DMS53 treated with DMSO at 0.1 percent for 48 hours (cell line): ENCODE data around the gene CTNND2.

ENCODE experiments used
- DNase-seq: peaks from one replicate; lab custom pipeline; 2025; ENCODE audit not compliant: unreplicated experiment; lab: John Stamatoyannopoulos, UW

The CTNND2 gene

GRCh38 chr5:11790201-11790600 lies 114.0 kb downstream of the CTNND2 start:
- no peak for DNase-seq

- no peak for DNase-seq
Observed at GRCh38 chr5:11785771-11786352, 118.4 kb downstream of the CTNND2 start.

GRCh38 chr5:11780641-11781345 lies 123.5 kb downstream of the CTNND2 start:
- no peak for DNase-seq

DNA sequence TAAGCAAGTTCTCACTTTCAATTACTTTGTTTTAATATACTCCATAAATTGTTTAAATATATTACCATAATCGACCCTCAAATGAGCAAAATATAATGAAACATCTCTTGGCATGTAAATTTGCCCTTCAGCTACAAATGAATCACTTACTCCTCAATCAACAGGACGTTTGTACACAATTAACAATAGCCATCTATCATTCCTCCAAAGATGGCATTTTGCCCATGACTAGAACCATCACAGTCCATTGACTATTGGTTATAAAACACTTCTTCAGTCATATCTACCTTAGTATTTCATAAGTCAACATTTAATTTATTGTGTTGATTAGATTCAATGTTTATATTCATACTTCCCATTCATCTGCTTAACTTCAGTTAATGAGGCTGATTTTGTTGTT lies 127.2 kb downstream of the CTNND2 start:
- no peak for DNase-seq

DNA sequence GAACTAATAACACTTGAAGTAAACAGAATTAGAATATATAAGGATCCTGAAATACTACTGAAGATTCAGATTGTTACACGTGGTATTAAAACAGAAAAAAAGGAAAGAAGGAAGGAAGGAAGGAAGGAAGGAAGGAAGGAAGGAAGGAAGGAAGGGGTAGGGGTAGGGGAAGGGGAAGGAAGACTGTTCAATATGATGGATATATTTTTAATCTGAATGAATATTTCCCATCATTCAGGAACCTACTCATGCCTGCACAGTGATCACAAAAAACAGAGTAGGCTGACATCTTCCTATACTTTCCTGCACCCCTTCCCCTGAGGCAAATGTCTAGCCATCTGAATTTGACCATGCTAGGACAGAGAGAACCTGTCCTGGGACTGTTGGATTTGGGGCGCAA lies 133.9 kb downstream of the CTNND2 start:
- DNase-seq = no peak

DNA sequence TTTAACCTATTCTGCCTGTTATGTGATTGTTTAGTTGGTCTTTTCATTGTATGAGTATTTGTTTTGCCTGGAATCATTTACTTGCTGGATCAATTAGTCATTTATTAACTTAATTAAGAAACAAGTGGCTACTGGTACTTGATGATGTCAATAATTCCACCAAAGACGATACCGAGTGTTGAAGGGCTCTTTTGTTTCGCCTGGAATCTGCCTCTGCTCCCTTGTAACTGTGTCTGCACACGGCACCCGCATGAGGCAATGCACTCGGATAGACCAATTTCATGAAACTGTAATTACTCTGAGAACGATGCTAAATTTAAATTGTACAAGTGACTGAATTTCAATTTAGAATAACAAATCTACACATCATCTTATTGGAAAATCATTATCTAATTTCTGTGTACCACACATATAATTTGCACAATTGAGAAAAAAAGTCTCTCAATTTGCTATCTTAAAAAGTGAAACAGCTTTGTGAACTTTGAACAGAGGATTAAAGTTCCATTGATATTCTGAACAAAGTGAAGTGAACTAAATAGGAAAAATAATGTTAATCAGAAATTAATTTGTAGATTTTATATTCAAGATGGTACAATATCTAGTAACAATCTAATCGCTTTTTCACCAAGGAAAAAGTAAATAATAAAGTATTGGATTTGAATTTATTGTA lies 143.2 kb downstream of the CTNND2 start:
- no peak for DNase-seq

GRCh38 chr5:11758321-11758720 lies 145.9 kb downstream of the CTNND2 start:
- DNase-seq = no peak

- no peak for DNase-seq
Observed at GRCh38 chr5:11757661-11758060, 146.6 kb downstream of the CTNND2 start.

DNA sequence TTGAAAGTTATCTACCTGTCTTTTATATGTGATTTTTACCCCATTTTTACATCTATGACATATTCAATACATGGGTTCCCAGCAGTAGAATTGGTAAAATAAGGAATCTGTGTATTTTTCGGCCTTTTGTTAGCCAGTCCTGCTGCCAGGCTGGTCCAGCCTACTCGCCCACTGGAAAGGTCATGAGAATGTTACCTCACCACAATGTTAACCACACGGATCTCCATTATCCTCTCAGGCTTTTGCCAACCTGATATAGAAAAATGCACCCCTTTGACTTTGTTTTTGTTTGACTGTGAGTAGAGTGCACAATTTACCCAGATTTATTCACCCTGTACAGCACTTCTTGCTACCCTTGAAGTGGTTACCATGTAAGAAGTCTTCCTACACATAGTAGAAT lies 167.2 kb downstream of the CTNND2 start:
- DNase-seq = no peak

DNA sequence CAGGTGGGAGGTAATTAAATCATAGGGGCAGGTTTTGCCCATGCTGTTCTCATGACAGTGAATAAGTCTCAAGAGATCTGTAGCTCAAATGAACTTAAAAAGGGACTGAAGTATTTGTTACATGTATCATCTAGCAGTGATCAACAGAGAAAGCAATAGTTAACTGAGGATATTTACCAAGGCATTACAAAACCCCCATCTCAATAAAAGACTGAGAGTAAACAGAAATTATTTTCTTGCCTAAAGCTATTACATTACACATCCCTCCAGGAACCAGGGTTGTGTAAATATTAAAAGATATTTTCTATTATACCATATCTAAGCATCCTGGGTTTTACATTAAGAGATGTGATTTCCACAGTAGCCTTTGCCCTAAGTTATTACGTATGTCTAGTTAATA lies 169.9 kb downstream of the CTNND2 start:
- no peak for DNase-seq

GRCh38 chr5:11733840-11734192 lies 170.4 kb downstream of the CTNND2 start:
- DNase-seq = peak; percentile 39

DNA sequence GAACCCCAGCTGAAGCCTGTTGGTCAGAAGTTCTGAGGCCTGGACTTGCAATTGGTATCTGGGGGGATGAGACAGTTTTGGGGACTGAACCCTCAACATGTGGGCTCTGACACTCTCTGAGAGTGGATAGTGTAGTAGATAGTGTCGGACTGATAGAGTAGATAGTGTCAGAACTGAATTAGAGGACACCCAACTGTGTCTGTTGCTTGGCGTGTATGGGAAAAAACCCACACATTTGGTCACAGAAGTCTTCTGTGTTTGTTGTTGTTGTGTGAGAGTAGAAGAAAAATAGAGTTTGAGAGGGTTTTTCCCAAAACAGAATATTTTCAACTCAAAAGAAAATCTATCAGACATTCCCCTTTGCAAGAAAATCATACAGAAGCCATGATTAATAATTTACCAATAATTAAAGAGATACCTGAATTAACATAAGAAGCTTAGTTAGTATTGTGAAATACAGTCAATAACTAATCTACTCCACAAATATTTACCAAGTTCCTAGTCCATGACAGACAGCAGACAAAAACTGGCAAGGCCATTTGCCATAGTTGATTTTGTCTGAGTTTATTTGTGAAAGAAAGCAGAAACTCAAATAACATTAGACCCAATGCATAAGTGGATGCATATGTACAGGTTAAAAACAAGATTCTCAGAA lies 170.9 kb downstream of the CTNND2 start:
- DNase-seq = peak; percentile 43

GRCh38 chr5:11724940-11725339 lies 179.3 kb downstream of the CTNND2 start:
- DNase-seq = peak; percentile 91

- peak; percentile 66 for DNase-seq
Observed at GRCh38 chr5:11719888-11720481, 184.3 kb downstream of the CTNND2 start.

DNA sequence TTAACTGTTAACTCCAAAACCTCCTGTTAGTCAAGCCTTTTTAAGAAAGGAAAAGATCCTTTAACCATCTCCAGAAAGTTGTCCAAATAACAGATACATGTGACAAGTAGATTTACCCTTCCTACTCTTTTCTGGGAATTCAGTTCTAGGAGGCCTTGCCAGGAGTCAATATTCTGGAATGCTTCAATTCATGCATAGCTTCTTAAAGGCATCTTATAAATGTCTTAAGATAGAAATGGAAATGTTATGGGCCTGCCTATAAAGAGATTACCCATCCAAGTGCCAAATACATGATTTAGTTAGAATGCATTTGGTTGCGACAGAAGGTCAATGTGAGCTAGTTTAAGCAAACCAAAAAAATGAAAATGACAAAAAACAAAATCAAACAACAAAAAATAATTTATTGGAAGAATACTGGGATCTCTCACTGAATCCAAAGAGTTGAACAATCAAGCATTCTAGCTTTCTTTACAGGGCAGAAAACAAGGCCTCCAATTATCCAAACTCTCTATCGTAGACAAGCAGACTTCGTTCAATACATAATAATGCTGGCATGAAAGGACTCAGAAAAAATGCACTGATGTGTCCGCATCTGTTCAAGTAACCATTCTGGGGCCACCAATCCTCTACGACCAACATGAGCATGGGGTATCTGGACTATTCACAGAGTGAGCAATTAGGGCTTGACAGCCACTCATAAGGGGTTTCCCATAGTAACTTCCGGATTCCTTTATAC lies 188.6 kb downstream of the CTNND2 start:
- DNase-seq = no peak

- DNase-seq = no peak
Observed at GRCh38 chr5:11711932-11712331, 192.3 kb downstream of the CTNND2 start.

DNA sequence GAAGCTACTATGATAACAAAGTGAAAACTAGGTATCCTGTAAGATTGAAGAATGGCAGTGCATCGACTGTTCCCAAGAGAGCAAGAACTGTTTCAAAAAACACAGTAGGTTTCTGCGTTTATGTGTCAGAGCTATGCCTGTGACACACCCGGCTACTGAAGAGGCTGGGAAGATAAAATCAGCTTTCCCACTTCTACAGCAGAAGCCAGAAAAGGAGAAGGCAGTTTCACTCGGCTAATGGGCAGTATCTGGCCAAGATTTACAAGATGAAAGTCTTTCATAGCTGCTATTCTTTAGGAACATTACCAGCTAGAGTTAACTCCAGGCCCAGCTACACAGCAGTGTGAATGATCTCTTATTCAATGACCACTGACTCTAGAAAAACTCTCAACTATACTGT lies 195.2 kb downstream of the CTNND2 start:
- no peak for DNase-seq

DNA sequence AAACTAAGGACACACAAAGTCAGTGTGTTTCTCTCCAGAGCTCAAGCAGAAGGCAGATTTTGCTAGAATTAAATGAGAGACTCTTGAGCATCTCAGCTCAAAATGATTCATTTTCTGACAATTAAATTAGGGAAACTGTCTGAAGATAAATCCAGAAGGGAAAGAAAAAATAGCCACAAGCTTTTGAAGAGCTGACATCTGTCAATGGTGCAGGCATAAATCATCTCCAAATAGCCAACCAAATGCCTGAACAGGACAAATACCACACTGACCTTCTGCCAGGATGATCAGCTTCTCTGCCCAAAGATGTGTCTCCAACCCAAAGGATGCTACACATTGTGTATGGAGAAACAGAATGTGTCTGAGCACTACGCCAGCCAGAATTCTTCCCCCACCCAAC lies 199.3 kb downstream of the CTNND2 start:
- DNase-seq = no peak

GRCh38 chr5:11700391-11700790 lies 203.9 kb downstream of the CTNND2 start:
- DNase-seq = no peak

DNA sequence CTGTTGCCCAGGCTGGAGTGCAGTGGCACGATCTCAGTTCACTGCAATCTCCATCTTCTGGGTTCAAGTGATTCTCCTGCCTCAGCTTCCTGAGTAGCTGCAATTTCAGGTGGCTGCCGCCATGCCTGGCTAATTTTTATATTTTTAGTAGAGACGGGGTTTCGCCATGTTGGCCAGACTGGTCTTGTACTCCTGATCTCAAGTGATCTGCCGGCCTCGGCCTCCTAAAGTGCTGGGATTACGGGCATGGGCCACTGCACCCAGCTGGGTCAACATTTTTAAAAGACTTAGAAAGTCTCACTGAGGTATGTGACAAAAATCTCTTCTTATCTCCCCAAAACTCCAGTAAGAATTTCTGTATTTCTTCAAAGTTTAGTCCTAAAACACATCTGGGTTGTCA lies 211.6 kb downstream of the CTNND2 start:
- DNase-seq = no peak

GRCh38 chr5:11687498-11687897 lies 216.7 kb downstream of the CTNND2 start:
- no peak for DNase-seq
